HepG2 (cell line): ENCODE results near the gene SLC35F6. TPM values are rescaled to one million over a fixed set of nuclear protein-coding genes. Genes with fewer than 3 reads are reported as not detected.
A peak's percentile ranks its signal among the peaks of the same experiment; 100 is the strongest.

Experiments used
- BCL3 ChIP-seq: sonication (generic); formaldehyde crosslinking; IDR thresholded peaks from 2 replicates; pipeline ENCODE4 v1.5.1; 2020; ENCODE audit warnings: mild to moderate bottlenecking, missing genetic modification reagents, moderate library complexity
- CBX5 ChIP-seq: sonication (generic); formaldehyde crosslinking; IDR thresholded peaks from 2 replicates; pipeline ENCODE4 v1.4.0; 2020; ENCODE audit warnings: missing genetic modification reagents, borderline replicate concordance
- CC2D1A ChIP-seq: sonication (generic); formaldehyde crosslinking; IDR thresholded peaks from 2 replicates; pipeline ENCODE4 v1.8.1; 2023; ENCODE audit warnings: mild to moderate bottlenecking, missing genetic modification reagents
- CCDC6 ChIP-seq: sonication (generic); formaldehyde crosslinking; IDR thresholded peaks from 2 replicates; pipeline ENCODE4 v1.8.1; 2022; ENCODE audit warnings: mild to moderate bottlenecking, missing genetic modification reagents, moderate library complexity
- CREBL2 ChIP-seq: sonication (generic); formaldehyde crosslinking; IDR thresholded peaks from 2 replicates; pipeline ENCODE4 v1.8.1; 2023; ENCODE audit warnings: missing genetic modification reagents, mild to moderate bottlenecking, borderline replicate concordance
- DBP ChIP-seq: sonication (generic); formaldehyde crosslinking; IDR thresholded peaks from 2 replicates; pipeline ENCODE4 v1.4.0; 2020; ENCODE audit warnings: missing genetic modification reagents; ENCODE audit errors: not compliant biosample characterization
- FOXA1 ChIP-seq, 2 experiments: fragments of 450-650 bp in 1 of 2; sonication (generic) in 1 of 2; formaldehyde crosslinking in 1 of 2; IDR thresholded peaks; 2 replicates each; pipeline versions ENCODE4 v1.4.0 to v1.6.1; 2016 to 2020; ENCODE audit warnings: missing genetic modification reagents in 1 of 2
- HOXA9 ChIP-seq: sonication (generic); formaldehyde crosslinking; IDR thresholded peaks from 2 replicates; pipeline ENCODE4 v1.8.1; 2022; ENCODE audit warnings: missing genetic modification reagents, mild to moderate bottlenecking, moderate library complexity, borderline replicate concordance
- PHF8 ChIP-seq: sonication (generic); formaldehyde crosslinking; IDR thresholded peaks from 2 replicates; pipeline ENCODE4 v1.5.0; 2020; ENCODE audit warnings: missing genetic modification reagents
- SNAI1 ChIP-seq: sonication (generic); formaldehyde crosslinking; IDR thresholded peaks from 2 replicates; pipeline ENCODE4 v1.5.0; 2020; ENCODE audit warnings: mild to moderate bottlenecking, missing genetic modification reagents, borderline replicate concordance
- ZBED4 ChIP-seq: sonication (generic); formaldehyde crosslinking; IDR thresholded peaks from 2 replicates; pipeline ENCODE4 v1.4.0; 2020; ENCODE audit warnings: missing genetic modification reagents, borderline replicate concordance
- ZFY ChIP-seq: sonication (generic); formaldehyde crosslinking; IDR thresholded peaks from 2 replicates; pipeline ENCODE4 v1.4.0; 2020; ENCODE audit warnings: missing genetic modification reagents
- ZNF589 ChIP-seq: sonication (generic); formaldehyde crosslinking; conservative IDR thresholded peaks from 2 replicates; pipeline ENCODE4 v1.8.0; 2022; ENCODE audit warnings: mild to moderate bottlenecking, moderate library complexity, missing genetic modification reagents
- ZNF605 ChIP-seq: sonication (generic); formaldehyde crosslinking; IDR thresholded peaks from 2 replicates; pipeline ENCODE4 v1.8.0; 2022; ENCODE audit warnings: mild to moderate bottlenecking, missing genetic modification reagents
- ZNF703 ChIP-seq: sonication (generic); formaldehyde crosslinking; IDR thresholded peaks from 2 replicates; pipeline ENCODE4 v1.5.1; 2020; ENCODE audit warnings: missing genetic modification reagents, mild to moderate bottlenecking, moderate library complexity, borderline replicate concordance
- ZXDC ChIP-seq: sonication (generic); formaldehyde crosslinking; IDR thresholded peaks from 2 replicates; pipeline ENCODE4 v1.5.0; 2020; ENCODE audit warnings: mild to moderate bottlenecking, missing genetic modification reagents
- polyA plus RNA-seq, 8 experiments: library from polyadenylated mRNA; depleted of rRNA in 3 of 8; stranded (reverse) in 7 of 8; unstranded in 1 of 8; fragments of >200 nt; fragmentation: Illumina TruSeq in 4 of 8; extraction: Trizol in 4 of 8; gene quantifications; 2 replicates each; pipeline versions ENCODE4 v1.2.1 to v1.2.3, GENCODE V29; 2011 to 2016; ENCODE audit warnings: low read depth in 4 of 8, missing spikeins in 1 of 8, mixed read lengths in 1 of 8; ENCODE audit not compliant: insufficient read depth in 1 of 8
- total RNA-seq, 5 experiments: library from RNA; depleted of rRNA; stranded (reverse); fragments of >200 nt; fragmentation: Illumina TruSeq; extraction: Trizol; gene quantifications; 2 replicates each; pipeline ENCODE4 v1.2.3, GENCODE V29; 2016; ENCODE audit warnings: low read depth in 1 of 5

The SLC35F6 gene
- total and polyA plus RNA-seq, 2 of the 13 experiments (the other 11 are each of a cell fraction or from before 2014, with no cell fraction given): 15.2 to 21.2 TPM

GRCh38 chr2:26785431-26786206 lies 21.5 kb downstream of the SLC35F6 start, which contains the start of gene CENPA (continued):
- TF ChIP-seq ZBED4 (CRISPR knock-in tag) (peak; percentile 63), HOXA9 (CRISPR knock-in tag) (peak; percentile 97), CC2D1A (CRISPR knock-in tag) (peak; percentile 97; the same call in 1 of the 2 replicates), DBP (CRISPR knock-in tag) (peak; percentile 32), CCDC6 (peak; percentile 99), BCL3 (CRISPR knock-in tag) (peak; percentile 94), ZNF589 (peak; percentile 97), ZNF703 (CRISPR knock-in tag) (peak; percentile 68; the same call in 1 of the 2 replicates), ZNF605 (peak; percentile 100), CBX5 (CRISPR knock-in tag) (peak; percentile 81; the same call in 1 of the 2 replicates), CREBL2 (CRISPR knock-in tag) (0 out of 2 replicates have a peak, but pooled peaks have one; percentile 25), ZXDC (0 out of 2 replicates have a peak, but pooled peaks have one; percentile 82), PHF8 (CRISPR knock-in tag) (peak; percentile 65), SNAI1 (CRISPR knock-in tag) (peak; percentile 95), FOXA1 (IDR thresholded peaks at IDR 0.05) (no peak), FOXA1 (CRISPR knock-in tag; IDR thresholded peaks at IDR 0.05) (peak; percentile 78), ZFY (CRISPR knock-in tag) (peak; percentile 61; the same call in 1 of the 2 replicates)
